ENCODE measurements around the gene SS18L1.

SS18L1 gene

GRCh38 chr20:62215020-62215990 is 71.7 kb downstream of the SS18L1 start:
- H3K27me3 ChIP-seq (replicated peaks; ENCODE audit: control insufficient read depth, insufficient read depth, low read length), result no peaks in the 10 kb centered on the region; the same call in 1 of the 2 replicates
- H3K36me3 ChIP-seq (ENCODE audit: control insufficient read depth, insufficient read depth, low read length), result no peaks in the 10 kb centered on the region
- DNase-seq (ENCODE audit: extremely low read depth, insufficient read length), result no peak
- TF ChIP-seq CTCF (IDR thresholded peaks at IDR 0.05; ENCODE audit: insufficient read depth, low read length, poor library complexity, severe bottlenecking), result no peak
- H3K4me3 ChIP-seq (replicated peaks; ENCODE audit: low read depth, low read length), result no peak overlapping the region

GRCh38 chr20:62215991-62216635 is 72.5 kb downstream of the SS18L1 start:
- TF ChIP-seq CTCF (IDR thresholded peaks at IDR 0.05; ENCODE audit: insufficient read depth, low read length, poor library complexity, severe bottlenecking), result no peak
- Histone ChIP-seq H3K36me3 (ENCODE audit: control insufficient read depth, insufficient read depth, low read length) (no peaks in the 10 kb centered on the region), H3K27me3 (replicated peaks; ENCODE audit: control insufficient read depth, insufficient read depth, low read length) (no peaks in the 10 kb centered on the region; the same call in 1 of the 2 replicates), H3K4me3 (replicated peaks; ENCODE audit: low read depth, low read length) (no peak overlapping the region)
- DNase-seq (ENCODE audit: extremely low read depth, insufficient read length), result no peak

- H3K27me3 ChIP-seq (replicated peaks; ENCODE audit: control insufficient read depth, insufficient read depth, low read length), result no peaks in the 10 kb centered on the region; the same call in 1 of the 2 replicates
- no peak overlapping the region for H3K4me3 ChIP-seq (replicated peaks; ENCODE audit: low read depth, low read length)
- TF ChIP-seq CTCF (IDR thresholded peaks at IDR 0.05; ENCODE audit: insufficient read depth, low read length, poor library complexity, severe bottlenecking), result no peak
- no peaks in the 10 kb centered on the region for H3K36me3 ChIP-seq (ENCODE audit: control insufficient read depth, insufficient read depth, low read length)
- DNase-seq (ENCODE audit: extremely low read depth, insufficient read length), result no peak
Measured at GRCh38 chr20:62216636-62217566, 73.3 kb downstream of the SS18L1 start.

- H3K4me3 ChIP-seq (replicated peaks; ENCODE audit: low read depth, low read length), result no peak overlapping the region
- H3K36me3 ChIP-seq (ENCODE audit: control insufficient read depth, insufficient read depth, low read length), result no peaks in the 10 kb centered on the region
- DNase-seq (ENCODE audit: extremely low read depth, insufficient read length), result no peak
- H3K27me3 ChIP-seq (replicated peaks; ENCODE audit: control insufficient read depth, insufficient read depth, low read length), result no peaks in the 10 kb centered on the region; the same call in 1 of the 2 replicates
- no peak for TF ChIP-seq CTCF (IDR thresholded peaks at IDR 0.05; ENCODE audit: insufficient read depth, low read length, poor library complexity, severe bottlenecking)
Measured at GRCh38 chr20:62217913-62218773, 74.6 kb downstream of the SS18L1 start.
